Chondrocyte (in vitro differentiated cells): Measurements from ENCODE around the gene UPK3BL2. TPM values are rescaled to one million over a fixed set of nuclear protein-coding genes. Genes with fewer than 3 reads are reported as not detected.
"Not testable (repeated sequence)": the region's sequence is repeated elsewhere in the genome, so short reads cannot be mapped to it uniquely, and the experiment has no call there.

Experiments
- DNase-seq: peaks from one replicate; pipeline ENCODE4 v3.0.0; 2021; ENCODE audit warnings: mixed read lengths, low spot score
- H3K27ac Mint-ChIP-seq: one replicate; pipeline ENCODE4 v1.8.0; 2021; ENCODE audit warnings: mild to moderate bottlenecking, moderate library complexity, mixed read lengths; ENCODE audit not compliant: unreplicated experiment
- H3K27me3 Mint-ChIP-seq: 2 replicates; pipeline ENCODE4 v1.8.0; 2021; ENCODE audit warnings: low read depth, mixed read lengths
- H3K36me3 Mint-ChIP-seq: 2 replicates; pipeline ENCODE4 v1.8.0; 2021; ENCODE audit warnings: low read depth, mixed read lengths
- H3K4me1 Mint-ChIP-seq: 2 replicates; pipeline ENCODE4 v1.8.0; 2021; ENCODE audit warnings: low read depth, mild to moderate bottlenecking, mixed read lengths
- H3K4me3 Mint-ChIP-seq: one replicate; pipeline ENCODE4 v1.8.0; 2021; ENCODE audit warnings: mild to moderate bottlenecking, moderate library complexity, mixed read lengths; ENCODE audit not compliant: unreplicated experiment
- H3K9me3 Mint-ChIP-seq: 2 replicates; pipeline ENCODE4 v1.8.0; 2021; ENCODE audit warnings: low read depth, mixed read lengths
- long read RNA-seq: library from polyadenylated mRNA; stranded (forward); transcript quantifications from one replicate; pipeline ENCODE4 v2.0.0, GENCODE V29; 2021
- total RNA-seq: library from RNA; stranded (reverse); gene quantifications from 3 replicates; pipeline ENCODE4 v1.2.1, GENCODE V29; 2021

UPK3BL2 gene
- 3.3 to 4.0 TPM (median 3.3 TPM) in 3 replicates for total RNA-seq
- long read RNA-seq = 0 reads

GRCh38 chr7:102543596-102543995, at the start of gene UPK3BL2:
TSS of gene UPK3BL2 (minus strand) at chr7:102543696. CDS start at chr7:102543636, 60 bp downstream.
- not testable (repeated sequence) for H3K4me1 Mint-ChIP-seq, H3K27ac Mint-ChIP-seq, H3K27me3 Mint-ChIP-seq, H3K9me3 Mint-ChIP-seq, H3K36me3 Mint-ChIP-seq, DNase-seq, H3K4me3 Mint-ChIP-seq

- not testable (repeated sequence) for H3K4me3 Mint-ChIP-seq, H3K36me3 Mint-ChIP-seq, H3K9me3 Mint-ChIP-seq, H3K4me1 Mint-ChIP-seq, DNase-seq, H3K27ac Mint-ChIP-seq, H3K27me3 Mint-ChIP-seq
Measured at GRCh38 chr7:102592477-102593019, 49.1 kb upstream of the UPK3BL2 start.

- H3K36me3 Mint-ChIP-seq, H3K9me3 Mint-ChIP-seq, H3K4me3 Mint-ChIP-seq, DNase-seq, H3K27me3 Mint-ChIP-seq, H3K4me1 Mint-ChIP-seq, H3K27ac Mint-ChIP-seq: not testable (repeated sequence)
Measured at GRCh38 chr7:102589857-102590256, 46.4 kb upstream of the UPK3BL2 start.

GRCh38 chr7:102583495-102583894, 40.0 kb upstream of the UPK3BL2 start:
- not testable (repeated sequence) for H3K4me3 Mint-ChIP-seq, H3K4me1 Mint-ChIP-seq, H3K9me3 Mint-ChIP-seq, H3K36me3 Mint-ChIP-seq, DNase-seq, H3K27me3 Mint-ChIP-seq, H3K27ac Mint-ChIP-seq

GRCh38 chr7:102581722-102582121, 38.2 kb upstream of the UPK3BL2 start:
- DNase-seq, H3K9me3 Mint-ChIP-seq, H3K27me3 Mint-ChIP-seq, H3K4me3 Mint-ChIP-seq, H3K4me1 Mint-ChIP-seq, H3K27ac Mint-ChIP-seq, H3K36me3 Mint-ChIP-seq: not testable (repeated sequence)

GRCh38 chr7:102578486-102578885, 35.0 kb upstream of the UPK3BL2 start:
- H3K9me3 Mint-ChIP-seq, H3K36me3 Mint-ChIP-seq, H3K27me3 Mint-ChIP-seq, H3K4me1 Mint-ChIP-seq, H3K27ac Mint-ChIP-seq, H3K4me3 Mint-ChIP-seq: not testable (repeated sequence)
- peak; percentile 53 for DNase-seq

- not testable (repeated sequence) for H3K4me1 Mint-ChIP-seq, H3K4me3 Mint-ChIP-seq
Measured at GRCh38 chr7:102577315-102578240, 34.1 kb upstream of the UPK3BL2 start.

GRCh38 chr7:102576363-102576762, 32.9 kb upstream of the UPK3BL2 start:
- not testable (repeated sequence) for H3K4me1 Mint-ChIP-seq, H3K4me3 Mint-ChIP-seq, H3K9me3 Mint-ChIP-seq, DNase-seq, H3K27ac Mint-ChIP-seq, H3K36me3 Mint-ChIP-seq, H3K27me3 Mint-ChIP-seq

More at GRCh38 chr7:102577315-102578240, 34.1 kb upstream of the UPK3BL2 start:
- H3K27ac Mint-ChIP-seq, H3K9me3 Mint-ChIP-seq, H3K27me3 Mint-ChIP-seq, H3K36me3 Mint-ChIP-seq: not testable (repeated sequence)
- peak; percentile 22 for DNase-seq

GRCh38 chr7:102574607-102575006, 31.1 kb upstream of the UPK3BL2 start:
- not testable (repeated sequence) for DNase-seq, H3K9me3 Mint-ChIP-seq, H3K4me1 Mint-ChIP-seq, H3K27ac Mint-ChIP-seq, H3K27me3 Mint-ChIP-seq, H3K4me3 Mint-ChIP-seq, H3K36me3 Mint-ChIP-seq
